ENCODE data around the gene CXCR6.

GRCh38 chr3:45984331-45985312 is 41.4 kb downstream of the CXCR6 start:
- no peak for TF ChIP-seq RFX1 (IDR thresholded peaks at IDR 0.05)
- no peak for TF ChIP-seq BCL3 (CRISPR knock-in tag; IDR thresholded peaks at IDR 0.05)
